ENCODE data around the gene RANGAP1.
"Not testable (repeated sequence)": the region's sequence is repeated elsewhere in the genome, so short reads cannot be mapped to it uniquely, and the experiment has no call there.

Gene RANGAP1

DNA sequence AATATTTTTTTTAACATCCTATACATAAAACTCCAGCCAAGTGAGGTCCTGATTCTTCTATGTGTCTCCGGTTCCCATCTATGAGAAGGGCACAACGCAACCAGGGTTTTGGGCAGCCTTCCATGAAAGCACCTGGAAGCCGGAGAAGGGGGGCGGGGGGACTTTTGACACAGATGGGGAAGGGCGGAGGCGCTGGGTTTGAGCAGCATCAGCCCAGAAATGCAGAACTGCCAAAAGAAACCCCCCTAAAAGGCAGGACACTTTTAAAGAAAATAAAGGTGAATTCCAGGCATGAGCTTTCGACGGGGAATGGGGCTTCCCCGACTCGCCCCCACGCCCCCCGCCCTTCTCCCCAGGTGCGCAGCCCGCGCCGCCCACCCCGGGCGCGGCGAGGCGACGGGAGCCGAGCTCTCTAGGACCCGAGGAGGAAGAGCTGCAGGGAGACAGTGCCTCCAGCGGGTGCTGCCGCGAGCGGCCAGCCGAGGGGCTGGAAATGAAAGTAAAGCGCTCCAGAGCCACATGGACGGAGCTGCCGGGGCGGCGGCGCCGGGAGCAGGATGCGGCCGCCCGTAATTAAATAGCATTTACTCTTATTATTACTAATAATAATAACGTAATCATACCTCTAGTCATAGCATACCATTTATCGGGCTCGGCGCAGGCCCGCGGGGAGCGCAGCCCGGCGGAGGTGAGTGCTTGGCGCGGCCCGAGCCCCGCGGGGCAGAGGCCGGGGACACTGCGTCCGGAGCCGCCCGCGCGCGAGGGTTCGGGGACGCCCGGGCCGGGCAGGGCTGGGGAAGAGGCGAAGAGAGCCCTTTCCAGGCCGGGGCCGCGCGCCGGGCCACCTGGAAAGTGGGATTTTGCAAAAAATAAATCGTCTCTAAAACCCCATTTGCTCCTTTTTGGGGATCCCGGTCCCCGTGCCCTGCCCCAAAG is 15.4 kb upstream of the RANGAP1 start, which contains the start of gene ZC3H7B:
ZC3H7B (plus strand) TSS at position 441 of the 936 bp plus-strand sequence. CDS start 19,136 bp downstream, outside the sequence.
- DNase-seq (ENCODE audit: low spot score), result peak; percentile 96

GRCh38 chr22:41300661-41301060 is 14.7 kb upstream of the RANGAP1 start:
- no peak for DNase-seq (ENCODE audit: low spot score)

- no peak for DNase-seq (ENCODE audit: low spot score)
These were observed 11.1 kb upstream of the RANGAP1 start for GRCh38 chr22:41296826-41297667.

- DNase-seq (ENCODE audit: low spot score), result not testable (repeated sequence)
These were observed 8.8 kb upstream of the RANGAP1 start for GRCh38 chr22:41294816-41295215.

- peak; percentile 69 for DNase-seq (ENCODE audit: low spot score)
These were observed 4.6 kb upstream of the RANGAP1 start for GRCh38 chr22:41290262-41291221.

DNA sequence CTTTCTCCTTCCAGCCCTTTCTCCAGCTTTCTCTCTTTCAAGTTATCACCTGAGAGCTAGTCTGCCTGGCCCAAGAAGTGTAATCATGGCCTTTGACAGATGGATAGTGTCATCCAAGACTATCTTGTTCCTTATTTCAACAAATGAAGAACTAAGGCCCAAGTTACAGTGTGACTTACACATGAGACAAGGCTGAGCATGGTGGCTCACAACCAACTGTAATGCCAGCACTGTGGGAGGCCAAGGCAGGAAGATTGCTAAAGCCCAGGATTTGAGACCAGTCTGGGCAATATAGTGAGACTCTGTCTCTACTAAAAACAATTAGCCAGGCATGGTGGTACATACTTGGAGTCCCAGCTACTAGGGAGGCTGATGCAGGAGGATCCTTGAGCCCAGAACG is 3.7 kb upstream of the RANGAP1 start:
- DNase-seq (ENCODE audit: low spot score), result no peak

GRCh38 chr22:41288245-41288946 is 2.4 kb upstream of the RANGAP1 start:
- peak; percentile 79 for DNase-seq (ENCODE audit: low spot score)

- DNase-seq (ENCODE audit: low spot score), result no peak
These were observed 678 bp upstream of the RANGAP1 start for GRCh38 chr22:41286639-41287091.

DNA sequence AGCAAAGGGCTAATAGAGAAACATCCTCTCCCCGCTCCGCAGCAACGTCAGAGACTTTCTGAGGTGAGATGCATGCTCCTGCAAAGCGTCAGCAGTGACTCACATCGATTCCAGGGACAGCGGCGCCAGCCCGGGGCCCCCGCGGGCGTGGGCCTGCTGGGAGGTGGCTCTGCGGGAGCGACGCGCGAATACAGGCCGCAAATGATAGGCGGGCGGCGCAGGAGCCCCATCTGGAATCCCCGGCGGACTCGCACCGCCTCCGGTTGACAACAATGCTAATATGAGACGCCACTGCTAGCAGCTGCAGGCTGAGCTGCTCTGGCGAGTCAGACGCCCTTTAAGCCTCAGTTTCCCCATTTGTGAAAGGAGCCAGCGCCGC is 557 bp downstream of the RANGAP1 start:
- DNase-seq (ENCODE audit: low spot score), result peak; percentile 92

DNA sequence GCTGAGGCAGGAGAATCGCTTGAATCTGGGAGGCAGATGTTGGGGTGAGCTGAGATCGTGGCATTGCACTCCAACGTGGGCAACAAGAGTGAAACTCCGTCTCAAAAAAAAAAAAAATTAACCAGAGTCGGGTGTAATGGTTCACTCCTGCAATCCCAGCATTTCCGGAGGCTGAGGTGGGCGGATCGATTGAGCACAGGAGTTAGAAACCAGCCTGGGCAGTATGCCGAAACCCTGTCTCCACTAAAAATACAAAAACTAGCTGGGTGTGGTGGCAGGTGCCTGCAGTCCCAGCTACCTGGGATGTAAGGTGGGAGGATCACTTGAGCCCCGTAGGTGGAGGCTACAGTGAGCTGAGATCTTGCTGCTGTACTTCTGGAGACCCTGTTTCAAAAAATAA is 1.5 kb downstream of the RANGAP1 start:
- DNase-seq (ENCODE audit: low spot score), result no peak

DNA sequence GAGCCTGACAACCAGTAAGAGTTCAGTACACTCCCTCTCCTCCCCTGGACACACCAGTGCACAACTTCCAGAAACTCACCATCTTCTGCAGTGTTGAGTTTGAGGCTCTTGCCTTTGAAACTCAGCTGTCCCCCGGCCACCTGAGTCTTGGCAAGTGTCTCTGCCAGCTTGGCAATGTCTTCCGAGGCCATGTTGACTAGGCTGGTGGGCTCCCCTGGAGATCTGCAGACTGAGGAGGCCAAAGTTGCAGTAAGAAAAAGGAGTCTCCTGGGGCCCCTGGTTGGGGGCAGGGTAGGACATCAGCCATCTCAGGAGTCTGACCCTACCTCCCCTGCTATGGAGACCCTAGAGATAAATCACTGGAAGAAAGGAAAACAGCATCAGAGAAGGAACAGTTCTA is 5.1 kb downstream of the RANGAP1 start:
- DNase-seq (ENCODE audit: low spot score), result no peak

GRCh38 chr22:41280065-41280464 is 5.9 kb downstream of the RANGAP1 start:
- DNase-seq (ENCODE audit: low spot score), result no peak

GRCh38 chr22:41274856-41275255 is 11.1 kb downstream of the RANGAP1 start:
- DNase-seq (ENCODE audit: low spot score), result no peak

- DNase-seq (ENCODE audit: low spot score), result no peak
These were observed 12.9 kb downstream of the RANGAP1 start for GRCh38 chr22:41273128-41273527.

DNA sequence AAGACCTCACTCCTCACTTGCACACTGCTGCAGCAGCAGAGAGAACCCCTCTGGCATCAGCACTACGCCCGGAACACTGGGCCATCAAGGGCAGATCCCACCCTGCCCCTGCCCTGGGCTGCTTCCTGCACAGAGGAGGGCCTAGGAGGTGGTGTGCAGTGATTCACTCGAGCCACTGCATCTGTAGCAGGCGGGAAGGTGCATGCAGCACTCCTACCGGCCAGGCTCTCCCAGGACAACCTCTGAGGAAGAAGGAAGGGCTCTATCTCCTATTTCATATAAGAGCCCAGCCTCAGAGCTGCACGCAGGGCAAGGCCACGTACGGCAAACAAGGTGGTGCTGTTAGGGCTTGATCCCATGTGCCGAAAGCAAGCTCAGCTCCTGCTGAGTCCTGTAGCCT is 14.2 kb downstream of the RANGAP1 start:
- DNase-seq (ENCODE audit: low spot score), result no peak

DNA sequence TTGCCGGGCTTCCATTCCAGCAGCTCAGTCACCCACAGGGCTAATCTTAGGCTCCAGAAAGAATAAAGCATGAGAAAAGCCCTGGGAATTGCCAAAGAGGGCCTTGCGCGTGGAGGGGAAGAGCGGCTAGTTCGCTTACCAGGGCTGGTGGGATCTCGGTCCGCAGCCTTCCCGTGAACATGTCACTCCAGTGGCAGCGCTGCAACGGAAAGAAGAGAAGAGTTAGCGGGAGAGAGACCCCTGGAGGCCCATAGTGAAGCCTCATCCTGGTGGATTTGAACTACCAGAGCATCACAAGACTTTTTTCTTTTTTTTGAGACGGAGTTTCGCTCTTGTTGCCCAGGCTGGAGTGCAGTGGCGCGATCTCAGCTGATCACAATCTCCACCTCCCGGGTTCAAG is 18.0 kb downstream of the RANGAP1 start:
- no peak for DNase-seq (ENCODE audit: low spot score)

DNA sequence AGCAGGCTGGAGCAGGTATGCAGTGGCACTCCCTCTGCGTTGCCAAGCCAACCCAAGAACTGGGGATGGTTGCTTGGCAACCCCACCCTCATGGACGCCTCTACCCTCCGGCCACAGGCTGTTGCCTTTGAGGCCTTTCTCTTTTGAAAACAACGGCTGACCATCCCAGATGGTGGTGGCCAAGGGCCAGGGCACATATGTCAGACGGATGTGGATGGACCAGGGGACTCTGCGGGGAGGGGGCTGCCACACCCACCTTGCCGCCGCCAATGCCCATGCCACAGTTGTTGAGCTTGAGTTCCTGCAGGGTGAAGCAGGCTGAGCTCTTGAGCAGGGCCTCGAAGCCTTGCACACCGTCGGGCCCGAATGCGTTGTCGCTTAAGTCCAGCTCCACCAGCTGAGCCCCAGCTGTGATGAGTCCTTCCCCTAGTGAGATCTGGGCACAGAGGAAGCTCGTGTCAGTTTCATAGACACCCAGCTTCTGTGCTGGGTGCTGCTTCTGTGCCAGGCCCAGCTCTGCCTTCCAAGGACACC is 21.5 kb downstream of the RANGAP1 start:
- no peak for DNase-seq (ENCODE audit: low spot score)

- DNase-seq (ENCODE audit: low spot score), result no peak
These were observed 22.3 kb downstream of the RANGAP1 start for GRCh38 chr22:41263704-41264103.

DNA sequence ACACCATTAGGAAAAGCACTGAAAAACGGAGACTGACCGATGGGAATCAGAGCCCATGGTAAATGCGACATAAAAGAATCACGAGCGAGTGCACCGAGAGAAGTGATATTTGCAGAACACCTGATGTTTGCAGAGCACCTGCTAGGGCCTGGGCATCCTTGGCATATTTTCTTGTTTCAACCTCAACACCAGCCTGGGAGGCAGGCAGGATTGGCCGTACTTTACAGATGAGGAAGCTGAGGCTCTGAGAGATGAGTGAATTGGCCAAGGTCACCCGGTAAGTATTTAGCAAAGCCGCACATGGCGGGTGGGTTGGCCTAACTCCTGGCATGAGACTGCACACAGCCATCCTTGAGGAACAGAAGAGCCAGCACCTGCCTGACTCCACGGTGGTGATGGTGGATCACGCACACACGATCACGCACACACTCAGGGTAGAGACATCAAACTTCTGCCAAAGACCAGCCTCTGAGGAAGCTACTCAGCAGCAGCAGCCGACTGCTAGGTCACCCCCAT is 23.7 kb downstream of the RANGAP1 start:
- DNase-seq (ENCODE audit: low spot score), result no peak

GRCh38 chr22:41261541-41262249 is 24.3 kb downstream of the RANGAP1 start:
- DNase-seq (ENCODE audit: low spot score), result no peak
